ENCODE measurements around the gene SERPINA5. TPM values are rescaled to one million over a fixed set of nuclear protein-coding genes. Genes with fewer than 3 reads are reported as not detected.
A peak's percentile ranks its signal among the peaks of the same experiment; 100 is the strongest.

The SERPINA5 gene
- total and polyA plus RNA-seq, 2 of the 8 experiments (the other 6 are each of a cell fraction or from before 2014, with no cell fraction given) = 1.8 to 1.9 TPM

DNA sequence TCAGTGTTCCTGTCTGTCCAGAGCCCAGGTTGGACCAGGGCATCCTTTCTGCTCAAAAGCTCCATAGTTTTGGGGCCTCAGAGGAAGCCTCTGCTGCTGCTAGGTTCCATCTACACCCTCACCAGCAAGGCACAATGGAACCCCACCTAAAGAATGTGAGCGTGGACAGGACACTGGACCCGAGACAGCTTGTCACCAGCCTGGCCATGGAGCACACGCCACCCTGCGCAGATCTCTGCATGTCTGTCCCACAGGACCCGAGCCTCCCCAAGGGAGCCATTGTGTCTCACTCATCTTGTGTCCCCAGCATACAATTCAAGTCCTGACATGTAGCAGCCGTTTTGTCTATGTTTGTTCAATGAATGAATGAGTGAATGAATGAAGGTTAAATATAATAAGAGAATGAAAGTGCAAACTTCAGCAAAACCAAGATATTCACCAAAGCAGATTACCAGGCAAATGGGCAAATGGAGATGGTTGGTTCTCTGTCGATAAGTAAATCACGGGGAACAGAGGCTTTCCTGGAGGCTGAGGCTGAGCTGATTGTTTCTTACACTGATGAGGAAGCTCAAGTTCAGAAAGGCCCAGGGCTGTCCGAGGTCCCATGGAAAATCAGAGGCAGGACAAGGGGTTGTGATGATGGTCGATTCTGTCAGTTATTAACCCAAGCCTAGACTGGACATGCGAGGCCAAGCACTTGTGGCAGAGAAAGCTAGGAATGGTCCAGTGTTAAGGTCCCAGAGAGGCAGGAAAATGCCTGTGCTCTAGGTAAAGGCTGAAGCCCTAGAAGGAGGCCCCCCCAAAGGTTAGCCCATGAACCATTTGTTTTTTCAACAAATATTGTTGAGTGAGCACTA is 58.0 kb downstream of the SERPINA5 start:
- FAIRE-seq (no peak), DNase-seq (ENCODE audit: low read depth in 1 of 2, low spot score in 2 of 2) (no peak)
- H2BK15ac ChIP-seq (ENCODE audit: low read length) = no peak overlapping the region
- no peak overlapping the region for H4K5ac ChIP-seq (ENCODE audit: insufficient read length, low read depth, low read length)
- no peaks in the 10 kb centered on the region for H3K79me2 ChIP-seq (ENCODE audit: control insufficient read depth in 1 of 2, insufficient read depth in 2 of 2, low read length in 2 of 2)
- ChIA-PET CTCF (ENCODE audit: partially characterized antibody) (interaction anchor here (0.6 to 3.1 kb wide), 7 partner anchors 10 to 898 kb away, joined by 3 to 8 read pairs (median 5); no protein-coding TSS in a partner anchor), POLR2A (ENCODE audit: partially characterized antibody) (no interaction called here)
- H2BK5ac ChIP-seq (ENCODE audit: low read depth, low read length) = no peak overlapping the region
- no peak overlapping the region for H3K56ac ChIP-seq (replicated peaks; ENCODE audit: insufficient read length, low read depth, low read length)
- no peak overlapping the region for H4K91ac ChIP-seq (replicated peaks; ENCODE audit: insufficient read length, low read length)
- H2BK20ac ChIP-seq (ENCODE audit: low read length) = no peak overlapping the region
- H3K4me3 ChIP-seq (ENCODE audit: extremely low read depth in 1 of 4, insufficient read depth in 2 of 4, low read depth in 3 of 4, low read length in 4 of 4) = no peak overlapping the region
- H3K23me2 ChIP-seq (ENCODE audit: low read depth, low read length) = no peaks in the 10 kb centered on the region
- H3K27ac ChIP-seq (ENCODE audit: low read depth, low read length) = no peak overlapping the region
- H2BK12ac ChIP-seq (ENCODE audit: low read depth, low read length) = no peak overlapping the region
- no peak overlapping the region for H3K14ac ChIP-seq (ENCODE audit: insufficient read length)
- H3K27me3 ChIP-seq (replicated peaks in 1 of 4; ENCODE audit: control insufficient read depth in 3 of 4, extremely low read depth in 1 of 4, insufficient read depth in 3 of 4, low read length in 3 of 4) = no peaks in the 10 kb centered on the region
- H3K9ac ChIP-seq (replicated peaks in 1 of 4; ENCODE audit: extremely low read depth in 1 of 4, low read depth in 3 of 4, low read length in 3 of 4) = no peak overlapping the region
- H2AFZ ChIP-seq (ENCODE audit: low read length) = 0 out of 2 replicates have a peak overlapping the region, but pooled peaks have one; percentile 39
- no peaks in the 10 kb centered on the region for H3K4me1 ChIP-seq (replicated peaks in 1 of 4; ENCODE audit: control insufficient read depth in 3 of 4, insufficient read depth in 4 of 4, low read length in 3 of 4)
- H3K9me3 ChIP-seq (ENCODE audit: insufficient read depth in 2 of 2, low read depth in 1 of 2, low read length in 1 of 2) = no peaks in the 10 kb centered on the region
- no peak overlapping the region for H3K4ac ChIP-seq (replicated peaks; ENCODE audit: insufficient read length, low read depth, low read length)
- H2BK120ac ChIP-seq (replicated peaks; ENCODE audit: low read depth, low read length) = no peak overlapping the region
- no peaks in the 10 kb centered on the region for H3K79me1 ChIP-seq (ENCODE audit: low read depth, low read length)
- H3K23ac ChIP-seq (ENCODE audit: insufficient read length) = no peak overlapping the region
- H4K8ac ChIP-seq (ENCODE audit: extremely low read depth, insufficient read depth, low read length) = no peak overlapping the region
- H4K20me1 ChIP-seq (replicated peaks in 1 of 2; ENCODE audit: control insufficient read depth in 1 of 2, insufficient read depth in 2 of 2, low read length in 2 of 2) = no peaks in the 10 kb centered on the region
- no peak overlapping the region for H3K18ac ChIP-seq (ENCODE audit: extremely low read depth, low read length)
- H3K36me3 ChIP-seq (ENCODE audit: control insufficient read depth in 2 of 4, insufficient read depth in 4 of 4, low read length in 3 of 4) = no peaks in the 10 kb centered on the region
- WGBS, 2 experiments (ENCODE audit: extremely low coverage in 1 of 2, insufficient coverage in 1 of 2, insufficient read length in 1 of 2, insufficient replicate concordance in 2 of 2, low coverage in 1 of 2, low lambda C conversion rate in 2 of 2, missing lambda C conversion rate in 1 of 2) = 88% methylated on average over 11 of the region's 11 CpGs; no CpG with 5 or more reads in 1 of the 2 experiments
- no peak overlapping the region for H3K4me2 ChIP-seq (ENCODE audit: insufficient read depth in 1 of 2, low read depth in 2 of 2, low read length in 2 of 2)
- no peak overlapping the region for H2AK5ac ChIP-seq (ENCODE audit: low read depth, low read length)
- TF ChIP-seq HDAC6 (IDR thresholded peaks at IDR 0.05; ENCODE audit: low read depth, low read length) (no peak), SP4 (IDR thresholded peaks at IDR 0.05; ENCODE audit: low read length) (no peak), TCF12 (IDR thresholded peaks at IDR 0.05; ENCODE audit: low read depth, low read length) (no peak), FOSL1 (IDR thresholded peaks at IDR 0.05; ENCODE audit: insufficient read depth, low read depth, low read length) (no peak), CREB1 (IDR thresholded peaks at IDR 0.05) (no peak), PHF8 (conservative IDR thresholded peaks at IDR 0.05; ENCODE audit: low read depth, low read length) (no peak), YY1 (IDR thresholded peaks at IDR 0.05; ENCODE audit: low read depth, low read length) (no peak), KDM1A (IDR thresholded peaks at IDR 0.05; ENCODE audit: borderline replicate concordance, low read length) (no peak), BACH1 (IDR thresholded peaks at IDR 0.05; ENCODE audit: low read length) (no peak), CEBPB (IDR thresholded peaks at IDR 0.05; ENCODE audit: low read depth, low read length) (no peak), CTCF (IDR thresholded peaks at IDR 0.05; ENCODE audit: control extremely low read depth in 1 of 3, insufficient read depth in 1 of 3, low read depth in 1 of 3, low read length in 3 of 3) (no peak)

Data from H1 (cell line).